Transverse colon (tissue), 4 donors: Measurements from ENCODE around the gene IFIH1. TPM values are rescaled to one million over a fixed set of nuclear protein-coding genes. Genes with fewer than 3 reads are reported as not detected.
A peak's percentile ranks its signal among the peaks of the same experiment; 100 is the strongest.

Experiments
- DNase-seq: peaks from one replicate; pipeline ENCODE4 v3.0.0-alpha.2; 2019
- H3K27ac ChIP-seq, 4 donors: fragments of 200-600 bp; sonication (generic); 2 replicates each; pipeline ENCODE4 v1.5.1; 2016 to 2018; ENCODE audit warnings: inconsistent platforms in 4 of 4
- H3K27me3 ChIP-seq: fragments of 200-600 bp; sonication (generic); 2 replicates; pipeline ENCODE4 v1.5.1; 2017; ENCODE audit warnings: inconsistent platforms
- H3K36me3 ChIP-seq, 4 donors: fragments of 200-600 bp; sonication (generic); 2 replicates each; pipeline ENCODE4 v1.5.1; 2017 to 2019; ENCODE audit warnings: inconsistent platforms in 4 of 4
- H3K4me1 ChIP-seq, 4 donors: fragments of 200-600 bp; sonication (generic); 2 replicates each; pipeline ENCODE4 v1.5.1; 2017 to 2020; ENCODE audit warnings: inconsistent platforms in 4 of 4
- H3K4me3 ChIP-seq, 4 donors: fragments of 200-600 bp; sonication (generic); 1 replicate in 1 of 4; 2 replicates in 3 of 4; pipeline versions ENCODE4 v1.5.1 to v1.6.1; 2017 to 2019; ENCODE audit warnings: inconsistent platforms in 4 of 4
- H3K9me3 ChIP-seq, 2 donors: fragments of 200-600 bp; sonication (generic); 2 replicates each; pipeline ENCODE4 v1.5.1; 2017 to 2019; ENCODE audit warnings: inconsistent platforms in 2 of 2
- EP300 ChIP-seq: sonication (generic); formaldehyde crosslinking; IDR thresholded peaks from one replicate; pipeline ENCODE4 v1.6.1; 2017; ENCODE audit warnings: antibody characterized with exemption, low read depth
- POLR2A ChIP-seq: fragments of 450-650 bp; IDR thresholded peaks from one replicate; pipeline ENCODE4 v1.6.1; 2016; ENCODE audit warnings: antibody characterized with exemption, mild to moderate bottlenecking, moderate library complexity
- POLR2AphosphoS5 ChIP-seq, 3 donors: sonication (generic); formaldehyde crosslinking; IDR thresholded peaks; one replicate each; pipeline ENCODE4 v1.6.1; 2016; ENCODE audit warnings: antibody characterized with exemption in 3 of 3
- WGBS, 2 donors: methylation state at CpG; one replicate each; pipeline ENCODE4 v1.1.5; 2018; ENCODE audit warnings: low coverage in 1 of 2; 5-methylcytosine and 5-hydroxymethylcytosine counted together
- in situ Hi-C, 4 donors: fragments of 200-750 bp; cut with MboI; loops; one replicate each; pipeline versions ENCODE4 v1.15.0 to v1.15.1; 2017; ENCODE audit warnings: low sequenced_read_pairs in 3 of 4, low pct_ligation_motif_present in 1 of 4, low pct_unique_long_range_greater_than_20kb in 1 of 4
- intact Hi-C: fragments of 100-400 bp; cut with DNase I; formaldehyde crosslinking; loops from one replicate; pipeline ENCODE4 v1.15.1; 2023; ENCODE audit warnings: low total_unique reads
- total RNA-seq, 4 donors: library from RNA; depleted of rRNA; stranded (reverse); fragments of >200 nt; gene quantifications; one replicate each; pipeline ENCODE4 v1.1.0, GENCODE V29; 2016
- TF ChIP-seq, protein P1 (sequence below), 5 experiments: fragments of 200-600 bp in 3 of 5; fragments of 450-650 bp in 2 of 5; sonication (generic) in 3 of 5; IDR thresholded peaks; 1 replicate in 2 of 5; 2 replicates in 3 of 5; pipeline ENCODE4 v1.5.1; 2016 to 2017; ENCODE audit warnings: antibody characterized with exemption in 5 of 5, inconsistent platforms in 3 of 5, mild to moderate bottlenecking in 2 of 5, moderate library complexity in 1 of 5

IFIH1 gene
- total RNA-seq, 4 donors from 2014 or later = 23.1 to 133 (median 29.5) TPM

DNA sequence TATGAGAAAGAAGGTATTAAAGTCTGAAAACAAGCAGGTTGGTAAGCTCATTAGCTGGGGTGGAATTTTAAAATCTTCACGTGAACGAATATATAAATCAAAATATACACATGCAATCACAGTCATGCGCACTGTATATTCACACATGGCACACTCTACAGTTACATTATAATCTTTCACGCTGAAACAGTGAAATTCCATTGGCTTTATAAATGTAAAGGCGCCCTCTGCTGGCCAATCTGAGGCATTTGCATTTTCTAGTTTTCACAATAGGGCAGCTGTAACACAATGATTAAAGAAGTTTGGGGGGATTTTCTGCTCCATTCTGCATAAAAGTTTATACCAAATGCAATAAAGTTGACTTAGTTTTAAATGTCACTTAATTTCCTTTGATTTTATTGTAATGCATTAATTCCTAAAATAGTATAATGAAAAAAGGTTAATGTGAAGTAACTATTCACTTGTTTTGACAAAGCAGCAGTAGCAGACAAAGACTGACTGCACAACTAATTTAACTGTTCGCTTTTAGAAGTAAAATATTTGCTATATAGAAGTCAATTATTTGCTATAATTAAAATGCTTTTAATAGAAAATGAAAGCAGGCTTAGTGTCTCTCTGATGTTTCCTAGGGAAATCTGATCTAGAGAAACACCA is 17.2 kb downstream of the IFIH1 start:
- no peaks in the 10 kb centered on the region for H3K4me1 ChIP-seq
- H3K4me3 ChIP-seq = no peak overlapping the region
- in situ Hi-C loops = no loop called here
- peaks cover 0 to 7% (median 0%) of the 10 kb centered on the region in 4 donors for H3K36me3 ChIP-seq
- WGBS, 2 donors = 6 to 11% methylated on average over 6 of the region's 6 CpGs
- no peak overlapping the region for H3K27ac ChIP-seq
- DNase-seq = peak; percentile 44
- H3K9me3 ChIP-seq = no peaks in the 10 kb centered on the region
- intact Hi-C loops = no loop called here
- no peaks in the 10 kb centered on the region for H3K27me3 ChIP-seq
- no peak for TF ChIP-seq POLR2A
- TF ChIP-seq, protein P1, sequence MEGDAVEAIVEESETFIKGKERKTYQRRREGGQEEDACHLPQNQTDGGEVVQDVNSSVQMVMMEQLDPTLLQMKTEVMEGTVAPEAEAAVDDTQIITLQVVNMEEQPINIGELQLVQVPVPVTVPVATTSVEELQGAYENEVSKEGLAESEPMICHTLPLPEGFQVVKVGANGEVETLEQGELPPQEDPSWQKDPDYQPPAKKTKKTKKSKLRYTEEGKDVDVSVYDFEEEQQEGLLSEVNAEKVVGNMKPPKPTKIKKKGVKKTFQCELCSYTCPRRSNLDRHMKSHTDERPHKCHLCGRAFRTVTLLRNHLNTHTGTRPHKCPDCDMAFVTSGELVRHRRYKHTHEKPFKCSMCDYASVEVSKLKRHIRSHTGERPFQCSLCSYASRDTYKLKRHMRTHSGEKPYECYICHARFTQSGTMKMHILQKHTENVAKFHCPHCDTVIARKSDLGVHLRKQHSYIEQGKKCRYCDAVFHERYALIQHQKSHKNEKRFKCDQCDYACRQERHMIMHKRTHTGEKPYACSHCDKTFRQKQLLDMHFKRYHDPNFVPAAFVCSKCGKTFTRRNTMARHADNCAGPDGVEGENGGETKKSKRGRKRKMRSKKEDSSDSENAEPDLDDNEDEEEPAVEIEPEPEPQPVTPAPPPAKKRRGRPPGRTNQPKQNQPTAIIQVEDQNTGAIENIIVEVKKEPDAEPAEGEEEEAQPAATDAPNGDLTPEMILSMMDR (IDR thresholded peaks at IDR 0.05) = peak; percentile 65 to 89 (median 88)
- TF ChIP-seq POLR2AphosphoS5 (IDR thresholded peaks at IDR 0.05) = no peak
- no peak for TF ChIP-seq EP300

DNA sequence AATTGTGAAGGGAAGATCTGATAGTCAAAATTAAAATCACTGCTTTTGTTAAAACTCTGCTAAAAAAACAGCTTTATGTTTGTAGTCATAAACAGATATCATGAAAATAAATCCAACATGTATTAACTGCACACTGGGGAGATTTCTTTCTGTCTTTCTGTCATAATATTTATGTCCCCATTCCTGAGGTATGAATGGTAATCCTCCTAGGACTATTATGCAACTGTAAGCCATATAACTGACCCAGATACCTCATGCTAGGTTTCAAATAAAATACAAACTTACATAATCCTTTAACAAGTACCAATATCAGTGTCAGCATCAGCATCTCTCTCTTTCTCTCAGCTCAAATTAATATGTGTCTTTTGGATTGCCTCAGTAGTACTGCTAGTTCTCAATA is 18.2 kb downstream of the IFIH1 start:
- DNase-seq = no peak
- Histone ChIP-seq H3K27ac (no peak overlapping the region), H3K4me3 (no peak overlapping the region), H3K36me3 (peaks cover 0 to 4% (median 0%) of the 10 kb centered on the region in 4 donors), H3K9me3 (no peaks in the 10 kb centered on the region), H3K4me1 (no peaks in the 10 kb centered on the region), H3K27me3 (no peaks in the 10 kb centered on the region)
- in situ Hi-C loops = no loop called here
- TF ChIP-seq, protein P1 (IDR thresholded peaks at IDR 0.05) = no peak
- TF ChIP-seq EP300 (no peak), POLR2A (no peak), POLR2AphosphoS5 (IDR thresholded peaks at IDR 0.05) (no peak)
- intact Hi-C loops = no loop called here

DNA sequence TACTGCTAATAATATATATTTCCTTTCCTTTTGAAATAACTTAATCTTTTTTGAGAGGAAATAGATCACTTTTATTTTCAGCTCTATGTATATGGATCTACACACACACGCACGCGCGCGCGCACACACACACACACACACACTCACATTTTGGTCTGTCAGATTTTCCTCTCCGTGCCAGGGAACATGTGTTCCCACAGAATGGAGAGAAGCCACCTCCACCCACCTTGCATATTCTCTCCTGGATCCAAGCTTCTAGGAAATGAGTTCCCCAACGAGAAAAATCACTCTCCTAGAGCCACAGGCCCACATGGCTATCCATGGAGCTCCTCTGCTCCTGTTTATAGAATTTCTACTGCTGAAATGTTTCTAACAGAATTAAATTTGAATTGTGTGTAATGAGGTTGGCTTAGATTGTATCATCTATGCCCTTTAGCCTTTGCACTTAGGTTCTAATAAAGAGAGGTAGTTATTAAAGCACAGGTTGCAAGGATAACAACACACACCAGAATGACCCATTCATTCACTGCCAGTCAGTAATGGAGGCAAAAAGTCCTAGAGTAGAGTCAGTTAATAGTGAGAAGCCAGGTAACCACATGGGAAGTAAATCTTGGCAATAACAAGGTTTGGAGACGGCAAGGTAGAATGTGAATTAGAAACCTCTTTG is 19.7 kb downstream of the IFIH1 start:
- Histone ChIP-seq H3K9me3 (no peaks in the 10 kb centered on the region), H3K4me3 (no peak overlapping the region), H3K27me3 (no peaks in the 10 kb centered on the region), H3K4me1 (no peaks in the 10 kb centered on the region), H3K27ac (no peak overlapping the region), H3K36me3 (no peaks in the 10 kb centered on the region)
- 88 to 91% methylated on average over 8 to 9 of the region's 9 CpGs for WGBS, 2 donors
- in situ Hi-C loops (loop anchor here in 3 of 4 donors (5.0 to 10.0 kb wide), 3 partner anchors 74 to 147 kb away; partner anchors contain the start of gene GCG (in 3 of the 3)), intact Hi-C loops (loop anchor here (2.0 kb wide), 1 partner anchor 78 kb away; no protein-coding TSS in a partner anchor)
- no peak for DNase-seq
- TF ChIP-seq POLR2AphosphoS5 (IDR thresholded peaks at IDR 0.05) (no peak), POLR2A (no peak), EP300 (no peak)
- TF ChIP-seq, protein P1 (IDR thresholded peaks at IDR 0.05) = no peak

DNA sequence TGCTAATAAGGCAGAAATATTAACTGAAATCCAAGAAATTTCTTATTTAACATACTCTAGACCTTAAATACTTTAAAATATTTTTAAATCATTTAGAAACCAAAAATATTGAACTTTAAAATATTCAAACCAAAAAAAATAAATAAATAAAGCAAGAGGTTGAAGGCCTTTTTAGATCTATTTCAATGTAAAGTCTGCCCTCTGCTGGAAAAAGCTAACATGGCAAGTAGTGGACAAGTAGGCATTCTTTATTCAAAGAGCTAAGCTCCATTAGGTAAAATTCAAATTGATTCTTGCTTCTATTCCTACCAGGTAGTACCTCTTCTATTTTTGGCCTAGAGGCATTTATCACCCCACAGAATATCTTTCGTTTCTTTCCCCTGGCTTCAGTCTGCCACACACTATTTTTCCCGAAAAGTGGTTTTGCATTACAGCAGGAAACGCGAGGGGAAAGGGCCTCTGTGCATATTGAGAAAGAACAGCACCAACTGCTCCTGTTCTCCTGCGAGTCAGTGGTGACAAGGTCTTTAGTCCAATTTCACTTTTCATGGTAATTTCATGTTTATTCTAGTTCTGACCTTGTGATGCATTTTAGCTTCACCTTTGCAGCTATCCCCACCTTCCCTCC is 20.4 kb downstream of the IFIH1 start:
- Histone ChIP-seq H3K27me3 (no peaks in the 10 kb centered on the region), H3K4me3 (no peak overlapping the region), H3K36me3 (peaks cover 0 to 1% (median 0%) of the 10 kb centered on the region in 4 donors), H3K27ac (no peak overlapping the region), H3K9me3 (no peaks in the 10 kb centered on the region), H3K4me1 (no peaks in the 10 kb centered on the region)
- peak; percentile 58 for DNase-seq
- intact Hi-C loops (loop anchor here (2.0 kb wide), 1 partner anchor 77 kb away; no protein-coding TSS in a partner anchor), in situ Hi-C loops (loop anchor here in 3 of 4 donors (5.0 to 10.0 kb wide), 3 partner anchors 73 to 146 kb away; partner anchors contain the start of gene GCG (in 3 of the 3))
- TF ChIP-seq POLR2AphosphoS5 (IDR thresholded peaks at IDR 0.05) (no peak), POLR2A (no peak), EP300 (no peak)
- TF ChIP-seq, protein P1 (IDR thresholded peaks at IDR 0.05) = peak; percentile 78 to 86 (median 81)
- WGBS, 2 donors = 62 to 68% methylated on average over 5 of the region's 5 CpGs
